A673 (cell line): ENCODE results near the gene OR10J1.

Experiments
- EZH2 ChIP-seq: fragments of 200-600 bp; sonication (generic); IDR thresholded peaks from 2 replicates; pipeline ENCODE4 v1.6.1; 2017; ENCODE audit warnings: borderline replicate concordance, low read depth, mild to moderate bottlenecking, mixed read lengths, antibody characterized with exemption, low read length; ENCODE audit not compliant: poor library complexity, severe bottlenecking
- TF ChIP-seq, protein P1 (sequence below): fragments of 300-800, 200-600 bp; sonication (generic); conservative IDR thresholded peaks from 2 replicates; pipeline ENCODE4 v1.5.1; 2017; ENCODE audit warnings: low read depth, mild to moderate bottlenecking, antibody characterized with exemption, low read length, moderate library complexity, mixed read lengths

DNA sequence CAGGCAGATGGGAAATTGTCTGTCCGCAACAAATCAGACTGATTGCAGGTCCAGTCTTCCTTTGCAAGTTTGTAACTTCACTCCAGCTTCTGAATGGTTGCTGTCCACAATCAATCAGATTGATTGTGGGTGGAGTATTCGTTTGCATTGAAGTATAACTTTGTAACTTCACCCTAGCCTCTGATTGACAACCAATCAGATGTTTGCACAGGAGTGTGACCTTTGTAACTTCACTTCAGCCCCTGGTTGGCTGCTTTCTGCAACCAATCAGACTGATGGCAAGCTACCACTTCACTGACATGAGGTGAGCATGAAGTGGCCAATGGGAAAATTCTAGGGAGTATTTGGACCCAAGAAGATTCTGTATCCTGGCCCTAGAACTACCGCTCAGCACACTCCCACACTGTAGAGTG lies 25.7 kb downstream of the OR10J1 start:
- TF ChIP-seq EZH2, result no peak
- TF ChIP-seq, protein P1, sequence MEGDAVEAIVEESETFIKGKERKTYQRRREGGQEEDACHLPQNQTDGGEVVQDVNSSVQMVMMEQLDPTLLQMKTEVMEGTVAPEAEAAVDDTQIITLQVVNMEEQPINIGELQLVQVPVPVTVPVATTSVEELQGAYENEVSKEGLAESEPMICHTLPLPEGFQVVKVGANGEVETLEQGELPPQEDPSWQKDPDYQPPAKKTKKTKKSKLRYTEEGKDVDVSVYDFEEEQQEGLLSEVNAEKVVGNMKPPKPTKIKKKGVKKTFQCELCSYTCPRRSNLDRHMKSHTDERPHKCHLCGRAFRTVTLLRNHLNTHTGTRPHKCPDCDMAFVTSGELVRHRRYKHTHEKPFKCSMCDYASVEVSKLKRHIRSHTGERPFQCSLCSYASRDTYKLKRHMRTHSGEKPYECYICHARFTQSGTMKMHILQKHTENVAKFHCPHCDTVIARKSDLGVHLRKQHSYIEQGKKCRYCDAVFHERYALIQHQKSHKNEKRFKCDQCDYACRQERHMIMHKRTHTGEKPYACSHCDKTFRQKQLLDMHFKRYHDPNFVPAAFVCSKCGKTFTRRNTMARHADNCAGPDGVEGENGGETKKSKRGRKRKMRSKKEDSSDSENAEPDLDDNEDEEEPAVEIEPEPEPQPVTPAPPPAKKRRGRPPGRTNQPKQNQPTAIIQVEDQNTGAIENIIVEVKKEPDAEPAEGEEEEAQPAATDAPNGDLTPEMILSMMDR, result no peak
